MM.1S (cell line): ENCODE results near the gene PTPRK.

Source experiments
- CTCF ChIP-seq: fragments of 300-600 bp; sonication (generic); IDR thresholded peaks from 2 replicates; pipeline ENCODE4 v1.5.1; 2016; ENCODE audit warnings: antibody characterized with exemption, low read length, mixed read lengths
- EZH2phosphoT487 ChIP-seq: fragments of 300-600 bp; sonication (generic); IDR thresholded peaks from 2 replicates; pipeline ENCODE4 v1.6.1; 2018; ENCODE audit warnings: antibody characterized with exemption, low read length

- TF ChIP-seq CTCF (no peak), EZH2phosphoT487 (no peak)
Measured at GRCh38 chr6:128370072-128370471, 150.3 kb downstream of the PTPRK start.
